ENCODE measurements around the gene GNMT. TPM values are rescaled to one million over a fixed set of nuclear protein-coding genes. Genes with fewer than 3 reads are reported as not detected.

Gene GNMT
- total and polyA plus RNA-seq, 9 of the 15 experiments (the other 6 are each of a cell fraction or from before 2014, with no cell fraction given), result 0.11 to 0.29 (median 0.15) TPM; not detected in 6

DNA sequence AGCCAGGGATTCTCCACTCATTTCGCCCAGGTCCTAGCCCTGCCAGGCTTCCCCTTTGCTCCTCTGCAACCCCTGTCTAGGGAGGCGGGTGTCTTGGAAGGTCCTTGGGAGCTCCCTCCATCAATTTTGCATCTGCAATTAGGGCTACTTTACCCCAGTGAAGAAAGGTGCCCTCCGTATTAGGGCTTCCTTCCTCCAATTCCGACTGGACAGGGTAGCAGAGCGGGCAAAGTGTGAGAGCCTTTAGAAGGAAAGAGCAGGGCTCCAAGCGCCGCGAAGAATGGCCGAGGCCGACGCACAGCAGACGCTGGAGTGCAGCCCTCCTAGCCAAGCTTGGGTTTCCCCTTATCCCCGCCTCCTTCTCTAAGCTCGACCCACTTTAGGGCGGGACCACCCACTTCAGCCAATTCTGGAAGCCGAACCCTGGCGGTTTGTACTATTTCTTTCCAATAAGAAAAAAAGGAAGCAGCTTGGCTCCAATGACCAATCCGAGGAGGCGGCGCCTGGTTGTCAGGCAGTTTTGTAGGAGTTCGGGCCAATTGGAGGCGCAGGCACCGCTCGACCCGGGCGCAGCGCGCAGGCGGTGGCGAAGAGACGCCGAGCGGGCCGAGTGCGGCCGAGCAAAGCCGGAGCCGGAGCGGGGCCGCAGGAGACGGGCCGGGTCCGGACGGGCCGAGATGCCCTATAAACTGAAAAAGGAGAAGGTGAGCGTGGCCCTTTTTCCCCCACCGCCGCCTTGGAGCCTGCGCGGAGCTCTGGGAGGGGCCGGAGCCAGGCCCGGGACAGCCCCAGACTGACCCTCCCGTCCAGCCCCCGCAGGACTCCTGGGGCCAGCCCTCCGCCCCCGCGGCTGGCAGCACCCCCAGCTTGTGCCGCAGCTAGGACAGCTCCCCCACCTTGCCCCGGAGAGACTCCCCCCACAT lies 23.7 kb downstream of the GNMT start, which contains the start of gene PPP2R5D (continued):
- TF ChIP-seq FOSL1 (tag; conservative IDR thresholded peaks at IDR 0.05), result no peak
- no peak for TF ChIP-seq NFIX (CRISPR knock-in tag; IDR thresholded peaks at IDR 0.05; ENCODE audit: low read depth)
- TF ChIP-seq IFI16 (CRISPR knock-in tag; IDR thresholded peaks at IDR 0.05), result no peak
- peak; percentile 44; the same call in 1 of the 2 replicates for TF ChIP-seq SMARCE1 (IDR thresholded peaks at IDR 0.05)
- TF ChIP-seq HMG20A (CRISPR knock-in tag; conservative IDR thresholded peaks at IDR 0.05), result no peak
- TF ChIP-seq KLF16 (IDR thresholded peaks at IDR 0.05), result no peak
- no peak for TF ChIP-seq GATAD2B (IDR thresholded peaks at IDR 0.05; ENCODE audit: borderline replicate concordance)
- TF ChIP-seq, protein P1, sequence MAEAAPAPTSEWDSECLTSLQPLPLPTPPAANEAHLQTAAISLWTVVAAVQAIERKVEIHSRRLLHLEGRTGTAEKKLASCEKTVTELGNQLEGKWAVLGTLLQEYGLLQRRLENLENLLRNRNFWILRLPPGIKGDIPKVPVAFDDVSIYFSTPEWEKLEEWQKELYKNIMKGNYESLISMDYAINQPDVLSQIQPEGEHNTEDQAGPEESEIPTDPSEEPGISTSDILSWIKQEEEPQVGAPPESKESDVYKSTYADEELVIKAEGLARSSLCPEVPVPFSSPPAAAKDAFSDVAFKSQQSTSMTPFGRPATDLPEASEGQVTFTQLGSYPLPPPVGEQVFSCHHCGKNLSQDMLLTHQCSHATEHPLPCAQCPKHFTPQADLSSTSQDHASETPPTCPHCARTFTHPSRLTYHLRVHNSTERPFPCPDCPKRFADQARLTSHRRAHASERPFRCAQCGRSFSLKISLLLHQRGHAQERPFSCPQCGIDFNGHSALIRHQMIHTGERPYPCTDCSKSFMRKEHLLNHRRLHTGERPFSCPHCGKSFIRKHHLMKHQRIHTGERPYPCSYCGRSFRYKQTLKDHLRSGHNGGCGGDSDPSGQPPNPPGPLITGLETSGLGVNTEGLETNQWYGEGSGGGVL (CRISPR knock-in tag; IDR thresholded peaks at IDR 0.05), result no peak
- TF ChIP-seq DPF2 (IDR thresholded peaks at IDR 0.05), result no peak
- peak; percentile 51 for TF ChIP-seq SMAD1 (IDR thresholded peaks at IDR 0.05; ENCODE audit: low read depth, low read length, partially characterized antibody)
- peak; percentile 53; the same call in 1 of the 2 replicates for TF ChIP-seq E2F1 (CRISPR knock-in tag; IDR thresholded peaks at IDR 0.05)
- no peak for TF ChIP-seq KAT7 (CRISPR knock-in tag; IDR thresholded peaks at IDR 0.05; ENCODE audit: borderline replicate concordance)
- no peak for TF ChIP-seq ZNF347 (CRISPR knock-in tag; IDR thresholded peaks at IDR 0.05; ENCODE audit: low read depth)
- TF ChIP-seq RAD51 (IDR thresholded peaks at IDR 0.05; ENCODE audit: borderline replicate concordance, low read depth), result no peak
- TF ChIP-seq GABPA (tag; conservative IDR thresholded peaks at IDR 0.05; ENCODE audit: low read depth), result no peak
- TF ChIP-seq ZNF274 (IDR thresholded peaks at IDR 0.05; ENCODE audit: borderline replicate concordance, low read depth, low read length), result no peak
- no peak for TF ChIP-seq EWSR1 (IDR thresholded peaks at IDR 0.05; ENCODE audit: borderline replicate concordance, low read depth, partially characterized antibody)
- peak; percentile 93 for TF ChIP-seq EGR1 (conservative IDR thresholded peaks at IDR 0.05)
- no peak for TF ChIP-seq TRIM25 (IDR thresholded peaks at IDR 0.05; ENCODE audit: borderline replicate concordance)
- no peak for TF ChIP-seq ZNF551 (CRISPR knock-in tag; IDR thresholded peaks at IDR 0.05)
- TF ChIP-seq USF2 (CRISPR knock-in tag; IDR thresholded peaks at IDR 0.05), result no peak
- no peak for TF ChIP-seq BDP1 (IDR thresholded peaks at IDR 0.05; ENCODE audit: insufficient read depth, insufficient read length)

Data from K562 (cell line).